ENCODE data around the gene CFAP57. TPM values are rescaled to one million over a fixed set of nuclear protein-coding genes. Genes with fewer than 3 reads are reported as not detected.

The CFAP57 gene
- total RNA-seq, 1 donor from 2014 or later: not detected

DNA sequence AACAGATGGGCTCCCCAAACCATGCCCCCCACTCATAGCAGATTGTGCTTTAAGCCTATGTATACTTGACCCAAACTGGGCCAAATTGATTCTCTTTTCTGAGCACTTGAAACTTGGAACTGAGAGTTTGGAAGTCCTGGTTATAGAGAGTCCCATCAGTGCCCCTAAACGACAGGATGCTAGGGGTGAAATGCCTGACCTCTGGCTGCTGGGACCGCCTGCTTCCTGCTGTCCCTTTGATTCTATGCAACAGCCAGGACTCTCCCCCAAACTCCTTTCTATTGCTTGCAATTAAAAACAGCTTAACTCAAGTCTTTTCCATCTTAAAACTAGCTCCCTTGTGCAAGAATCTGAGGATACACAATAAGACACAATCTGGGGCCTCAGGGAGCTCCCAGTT lies 108.6 kb downstream of the CFAP57 start:
- Mint-ChIP-seq H3K36me3 (ENCODE audit: low read depth) (no peaks in the 10 kb centered on the region), H3K9me3 (no peaks in the 10 kb centered on the region), H3K4me3 (no peak overlapping the region), H3K27me3 (ENCODE audit: insufficient read depth) (peaks cover 7% of the 10 kb centered on the region), H3K27ac (no peak overlapping the region), H3K4me1 (ENCODE audit: low read depth) (no peaks in the 10 kb centered on the region)
- intact Hi-C loops (cut with micrococcal nuclease): no loop called here
- no peak for DNase-seq (ENCODE audit: low spot score)

GRCh38 chr1:43282220-43283195 lies 110.4 kb downstream of the CFAP57 start:
- Mint-ChIP-seq H3K9me3 (no peaks in the 10 kb centered on the region), H3K4me3 (no peak overlapping the region), H3K27ac (no peak overlapping the region), H3K27me3 (ENCODE audit: insufficient read depth) (peaks cover 11% of the 10 kb centered on the region), H3K36me3 (ENCODE audit: low read depth) (no peaks in the 10 kb centered on the region), H3K4me1 (ENCODE audit: low read depth) (no peaks in the 10 kb centered on the region)
- DNase-seq (ENCODE audit: low spot score): no peak
- intact Hi-C loops (cut with micrococcal nuclease): no loop called here

- intact Hi-C loops (cut with micrococcal nuclease): no loop called here
- no peak overlapping the region for H3K4me3 Mint-ChIP-seq
These were observed 111.9 kb downstream of the CFAP57 start for GRCh38 chr1:43284065-43284464.

GRCh38 chr1:43284546-43285110 lies 112.5 kb downstream of the CFAP57 start:
- Mint-ChIP-seq H3K4me3 (no peak overlapping the region), H3K9me3 (no peaks in the 10 kb centered on the region), H3K4me1 (ENCODE audit: low read depth) (no peaks in the 10 kb centered on the region), H3K27me3 (ENCODE audit: insufficient read depth) (peaks cover 19% of the 10 kb centered on the region), H3K27ac (no peak overlapping the region), H3K36me3 (ENCODE audit: low read depth) (no peaks in the 10 kb centered on the region)
- intact Hi-C loops (cut with micrococcal nuclease): no loop called here
- DNase-seq (ENCODE audit: low spot score): no peak

More at GRCh38 chr1:43284065-43284464, 111.9 kb downstream of the CFAP57 start:
- H3K9me3 Mint-ChIP-seq: no peaks in the 10 kb centered on the region
- no peaks in the 10 kb centered on the region for H3K4me1 Mint-ChIP-seq (ENCODE audit: low read depth)
- peaks cover 19% of the 10 kb centered on the region for H3K27me3 Mint-ChIP-seq (ENCODE audit: insufficient read depth)
- DNase-seq (ENCODE audit: low spot score): no peak
- H3K36me3 Mint-ChIP-seq (ENCODE audit: low read depth): no peaks in the 10 kb centered on the region
- no peak overlapping the region for H3K27ac Mint-ChIP-seq

GRCh38 chr1:43285269-43285990 lies 113.3 kb downstream of the CFAP57 start, which contains the start of gene C1orf210:
Gene C1orf210 (minus strand): TSS chr1:43285581. CDS start chr1:43283270, 2,311 bp downstream.
- no peaks in the 10 kb centered on the region for H3K9me3 Mint-ChIP-seq
- H3K27ac Mint-ChIP-seq: no peak within 1 kb of the TSS
- peaks cover 15% of the 10 kb centered on the region for H3K27me3 Mint-ChIP-seq (ENCODE audit: insufficient read depth)
- H3K36me3 Mint-ChIP-seq (ENCODE audit: low read depth): no peaks in the 10 kb centered on the region
- DNase-seq (ENCODE audit: low spot score): no peak
- intact Hi-C loops (cut with micrococcal nuclease): no loop called here
- H3K4me1 Mint-ChIP-seq (ENCODE audit: low read depth): no peaks in the 10 kb centered on the region
- H3K4me3 Mint-ChIP-seq: no peak within 1 kb of the TSS

GRCh38 chr1:43286115-43286514 lies 114.0 kb downstream of the CFAP57 start:
- Mint-ChIP-seq H3K4me3 (no peak overlapping the region), H3K9me3 (no peaks in the 10 kb centered on the region), H3K27ac (no peak overlapping the region), H3K36me3 (ENCODE audit: low read depth) (no peaks in the 10 kb centered on the region), H3K27me3 (ENCODE audit: insufficient read depth) (peaks cover 14% of the 10 kb centered on the region), H3K4me1 (ENCODE audit: low read depth) (no peaks in the 10 kb centered on the region)
- DNase-seq (ENCODE audit: low spot score): no peak
- intact Hi-C loops (cut with micrococcal nuclease): no loop called here

- intact Hi-C loops (cut with micrococcal nuclease): no loop called here
- Mint-ChIP-seq H3K4me3 (no peak overlapping the region), H3K27ac (no peak overlapping the region), H3K36me3 (ENCODE audit: low read depth) (no peaks in the 10 kb centered on the region), H3K4me1 (ENCODE audit: low read depth) (no peaks in the 10 kb centered on the region), H3K9me3 (no peaks in the 10 kb centered on the region), H3K27me3 (ENCODE audit: insufficient read depth) (peaks cover 14% of the 10 kb centered on the region)
- no peak for DNase-seq (ENCODE audit: low spot score)
These were observed 114.4 kb downstream of the CFAP57 start for GRCh38 chr1:43286533-43286932.

- intact Hi-C loops (cut with micrococcal nuclease): no loop called here
- no peaks in the 10 kb centered on the region for H3K36me3 Mint-ChIP-seq (ENCODE audit: low read depth)
- H3K27ac Mint-ChIP-seq: no peak overlapping the region
- peaks cover 14% of the 10 kb centered on the region for H3K27me3 Mint-ChIP-seq (ENCODE audit: insufficient read depth)
- no peak overlapping the region for H3K4me3 Mint-ChIP-seq
- no peaks in the 10 kb centered on the region for H3K9me3 Mint-ChIP-seq
- no peak for DNase-seq (ENCODE audit: low spot score)
- H3K4me1 Mint-ChIP-seq (ENCODE audit: low read depth): no peaks in the 10 kb centered on the region
These were observed 116.1 kb downstream of the CFAP57 start for GRCh38 chr1:43288058-43288784.

DNA sequence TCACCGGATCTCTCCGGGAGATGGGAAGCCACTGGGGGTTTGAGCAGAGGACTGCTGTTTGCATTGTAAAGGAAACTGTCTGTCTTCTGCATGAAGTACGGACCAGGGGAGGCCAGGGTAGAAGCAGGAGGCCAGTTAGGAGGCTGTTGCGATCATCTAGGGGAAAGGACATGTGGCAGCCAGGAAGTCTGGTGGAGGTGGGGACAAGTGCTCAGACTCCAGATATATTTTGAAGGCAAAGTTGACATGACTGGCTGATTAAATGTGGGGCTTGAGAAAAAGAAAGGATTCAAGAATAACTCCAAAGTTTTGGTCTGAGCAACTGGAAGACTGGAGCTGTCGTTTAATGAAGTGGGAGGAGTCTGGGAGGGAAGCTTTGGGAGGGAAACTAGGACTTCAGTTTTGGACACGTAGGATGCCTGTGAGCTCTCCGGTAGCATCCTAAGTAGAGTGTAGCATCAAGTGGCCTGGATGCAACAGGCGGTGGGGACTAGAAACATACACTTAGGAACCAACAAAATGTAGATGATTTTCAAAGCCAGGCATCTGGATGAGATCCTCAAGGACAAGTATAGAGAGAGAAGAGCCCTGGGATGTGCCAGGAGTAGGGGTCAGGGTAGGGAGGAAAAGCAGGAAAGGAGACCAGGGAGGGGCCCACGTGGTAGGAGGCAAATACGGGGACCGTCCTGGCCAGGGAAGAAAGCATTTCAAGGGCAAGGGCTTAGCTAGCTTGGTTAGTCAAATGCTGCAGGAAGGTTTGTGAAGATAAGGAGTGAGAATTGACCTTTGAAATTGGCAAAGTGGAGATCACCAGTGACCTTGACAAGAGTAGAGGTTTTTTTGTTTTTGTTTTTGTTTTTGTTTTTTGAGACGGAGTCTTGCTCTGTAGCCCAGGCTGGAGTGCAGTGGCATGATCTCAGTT lies 116.9 kb downstream of the CFAP57 start:
- no peaks in the 10 kb centered on the region for H3K9me3 Mint-ChIP-seq
- H3K4me1 Mint-ChIP-seq (ENCODE audit: low read depth): no peaks in the 10 kb centered on the region
- H3K27ac Mint-ChIP-seq: no peak overlapping the region
- no peaks in the 10 kb centered on the region for H3K36me3 Mint-ChIP-seq (ENCODE audit: low read depth)
- DNase-seq (ENCODE audit: low spot score): no peak
- H3K27me3 Mint-ChIP-seq (ENCODE audit: insufficient read depth): peaks cover 14% of the 10 kb centered on the region
- H3K4me3 Mint-ChIP-seq: no peak overlapping the region
- intact Hi-C loops (cut with micrococcal nuclease): no loop called here

GRCh38 chr1:43292216-43292615 lies 120.1 kb downstream of the CFAP57 start:
- peaks cover 11% of the 10 kb centered on the region for H3K27me3 Mint-ChIP-seq (ENCODE audit: insufficient read depth)
- no peak overlapping the region for H3K27ac Mint-ChIP-seq
- no peak overlapping the region for H3K4me3 Mint-ChIP-seq
- no peaks in the 10 kb centered on the region for H3K9me3 Mint-ChIP-seq
- H3K4me1 Mint-ChIP-seq (ENCODE audit: low read depth): peaks cover 22% of the 10 kb centered on the region
- intact Hi-C loops (cut with micrococcal nuclease): no loop called here
- H3K36me3 Mint-ChIP-seq (ENCODE audit: low read depth): no peaks in the 10 kb centered on the region
- DNase-seq (ENCODE audit: low spot score): no peak

DNA sequence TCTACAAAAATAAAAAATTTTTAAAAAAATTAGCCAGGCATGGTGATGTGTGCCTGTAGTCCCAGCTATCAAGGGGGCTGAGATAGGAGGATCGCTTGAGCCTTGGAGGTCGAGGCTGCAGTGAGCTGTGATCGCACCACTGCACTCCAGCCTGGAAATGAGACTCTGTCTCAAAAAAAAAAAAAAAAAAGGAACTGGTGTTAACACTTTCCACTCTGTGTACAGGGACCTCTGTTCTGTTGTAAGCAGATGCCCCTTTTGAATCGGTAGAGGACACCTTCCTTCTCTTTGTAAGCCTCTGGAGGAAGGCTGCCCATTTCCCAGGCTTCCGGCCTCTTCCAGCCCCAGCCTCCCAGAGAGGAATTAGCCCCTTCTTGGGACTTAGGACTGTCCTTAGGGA lies 120.5 kb downstream of the CFAP57 start:
- peaks cover 6% of the 10 kb centered on the region for H3K27me3 Mint-ChIP-seq (ENCODE audit: insufficient read depth)
- no peak overlapping the region for H3K4me3 Mint-ChIP-seq
- intact Hi-C loops (cut with micrococcal nuclease): no loop called here

DNA sequence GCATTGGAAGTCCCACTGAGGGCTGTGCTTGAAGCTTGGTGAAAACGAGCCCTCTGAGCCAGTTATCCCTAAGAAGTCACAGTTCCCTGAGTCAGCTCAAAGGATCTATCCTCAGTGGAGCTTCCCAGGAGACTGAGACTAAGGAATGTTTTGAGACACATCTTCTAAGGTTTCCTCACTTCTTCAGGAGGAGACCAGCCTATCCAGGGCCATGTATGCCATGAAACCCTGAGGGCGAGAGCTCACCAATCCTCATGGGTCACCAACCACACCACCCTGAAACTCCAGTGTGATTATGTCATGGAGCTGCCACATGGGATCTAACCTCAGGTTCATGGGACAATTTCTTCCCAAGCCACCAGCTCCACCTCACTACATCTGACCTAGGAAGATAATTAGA lies 121.0 kb downstream of the CFAP57 start:
- no peak overlapping the region for H3K4me3 Mint-ChIP-seq
- H3K9me3 Mint-ChIP-seq: no peaks in the 10 kb centered on the region
- intact Hi-C loops (cut with micrococcal nuclease): no loop called here
- peaks cover 22% of the 10 kb centered on the region for H3K4me1 Mint-ChIP-seq (ENCODE audit: low read depth)
- DNase-seq (ENCODE audit: low spot score): no peak
- H3K27ac Mint-ChIP-seq: no peak overlapping the region
- peaks cover 3% of the 10 kb centered on the region for H3K27me3 Mint-ChIP-seq (ENCODE audit: insufficient read depth)
- H3K36me3 Mint-ChIP-seq (ENCODE audit: low read depth): no peaks in the 10 kb centered on the region

More for the DNA sequence above, 120.5 kb downstream of the CFAP57 start:
- DNase-seq (ENCODE audit: low spot score): no peak
- H3K36me3 Mint-ChIP-seq (ENCODE audit: low read depth): no peaks in the 10 kb centered on the region
- H3K4me1 Mint-ChIP-seq (ENCODE audit: low read depth): peaks cover 22% of the 10 kb centered on the region
- H3K9me3 Mint-ChIP-seq: no peaks in the 10 kb centered on the region
- no peak overlapping the region for H3K27ac Mint-ChIP-seq
